H1 (cell line): Measurements from ENCODE around the gene ALOX15. TPM values are rescaled to one million over a fixed set of nuclear protein-coding genes. Genes with fewer than 3 reads are reported as not detected.

Experiments used
- BCL11A ChIP-seq, 2 experiments: IDR thresholded peaks; one replicate each; pipeline ENCODE4 v1.6.1; 2011; ENCODE audit warnings: low read depth in 2 of 2, low read length in 2 of 2, mild to moderate bottlenecking in 2 of 2
- CHD2 ChIP-seq: IDR thresholded peaks from 2 replicates; pipeline ENCODE4 v1.6.1; 2012; ENCODE audit warnings: low read length, improper control_type of control experiment
- CREB1 ChIP-seq: IDR thresholded peaks from 2 replicates; pipeline ENCODE4 v1.6.1; 2012; ENCODE audit warnings: inconsistent platforms
- EZH2 ChIP-seq: fragments of 200-600 bp; sonication (generic); IDR thresholded peaks from 2 replicates; pipeline ENCODE4 v1.7.1; 2012; ENCODE audit warnings: low read depth, mild to moderate bottlenecking, moderate library complexity, low read length, inconsistent platforms; ENCODE audit not compliant: severe bottlenecking
- FOSL1 ChIP-seq: IDR thresholded peaks from 2 replicates; pipeline ENCODE4 v1.6.1; 2011; ENCODE audit warnings: mild to moderate bottlenecking, low read depth, low read length, moderate library complexity; ENCODE audit not compliant: insufficient read depth
- MAFK ChIP-seq: IDR thresholded peaks from 2 replicates; pipeline ENCODE4 v1.6.1; 2012; ENCODE audit warnings: low read depth, mild to moderate bottlenecking, improper control_type of control experiment, low read length
- POLR2AphosphoS5 ChIP-seq: IDR thresholded peaks from 2 replicates; pipeline ENCODE4 v1.6.1; 2011; ENCODE audit warnings: low read depth, low read length
- RFX5 ChIP-seq: IDR thresholded peaks from 2 replicates; pipeline ENCODE4 v1.6.1; 2011; ENCODE audit warnings: low read depth, low read length, improper control_type of control experiment, borderline replicate concordance
- SIN3A ChIP-seq, 2 experiments: IDR thresholded peaks in 1 of 2; conservative IDR thresholded peaks in 1 of 2; 2 replicates each; pipeline ENCODE4 v1.6.1; 2011 to 2012; ENCODE audit warnings: low read length in 2 of 2, improper control_type of control experiment in 1 of 2, low read depth in 1 of 2, mild to moderate bottlenecking in 1 of 2
- SIX5 ChIP-seq: IDR thresholded peaks from 2 replicates; pipeline ENCODE4 v1.6.1; 2011; ENCODE audit warnings: mild to moderate bottlenecking, low read depth, low read length
- polyA plus RNA-seq, 7 experiments: library from polyadenylated mRNA; depleted of rRNA in 3 of 7; stranded (reverse) in 5 of 7; unstranded in 2 of 7; fragments of >200 nt in 5 of 7; fragments of 200-250 nt in 2 of 7; gene quantifications; 1 replicate in 5 of 7; 2 replicates in 1 of 7; 4 replicates in 1 of 7; pipeline versions ENCODE4 v1.2.1 to v1.2.3, GENCODE V29; 2011 to 2013; ENCODE audit warnings: missing spikeins in 2 of 7, mixed read lengths in 2 of 7
- total RNA-seq: library from RNA; stranded (reverse); fragmentation: NEBNext Ultra II Directional; extraction: Animal tissue kit (Norgen Biotek cat#: 25700); gene quantifications from 2 replicates; pipeline ENCODE4 v1.2.1, GENCODE V29; 2021
- TF ChIP-seq, protein P1 (sequence below): fragments of 300-600 bp; sonication (generic); IDR thresholded peaks from 2 replicates; pipeline ENCODE4 v1.7.1; 2012; ENCODE audit warnings: low read length, moderate library complexity, mild to moderate bottlenecking, inconsistent platforms; ENCODE audit not compliant: insufficient replicate concordance

The ALOX15 gene
- total and polyA plus RNA-seq, 2 of the 8 experiments (the other 6 are each of a cell fraction or from before 2014, with no cell fraction given): 1.5 to 1.7 TPM

GRCh38 chr17:4590981-4591453, 50.5 kb downstream of the ALOX15 start (continued):
- TF ChIP-seq, protein P1, sequence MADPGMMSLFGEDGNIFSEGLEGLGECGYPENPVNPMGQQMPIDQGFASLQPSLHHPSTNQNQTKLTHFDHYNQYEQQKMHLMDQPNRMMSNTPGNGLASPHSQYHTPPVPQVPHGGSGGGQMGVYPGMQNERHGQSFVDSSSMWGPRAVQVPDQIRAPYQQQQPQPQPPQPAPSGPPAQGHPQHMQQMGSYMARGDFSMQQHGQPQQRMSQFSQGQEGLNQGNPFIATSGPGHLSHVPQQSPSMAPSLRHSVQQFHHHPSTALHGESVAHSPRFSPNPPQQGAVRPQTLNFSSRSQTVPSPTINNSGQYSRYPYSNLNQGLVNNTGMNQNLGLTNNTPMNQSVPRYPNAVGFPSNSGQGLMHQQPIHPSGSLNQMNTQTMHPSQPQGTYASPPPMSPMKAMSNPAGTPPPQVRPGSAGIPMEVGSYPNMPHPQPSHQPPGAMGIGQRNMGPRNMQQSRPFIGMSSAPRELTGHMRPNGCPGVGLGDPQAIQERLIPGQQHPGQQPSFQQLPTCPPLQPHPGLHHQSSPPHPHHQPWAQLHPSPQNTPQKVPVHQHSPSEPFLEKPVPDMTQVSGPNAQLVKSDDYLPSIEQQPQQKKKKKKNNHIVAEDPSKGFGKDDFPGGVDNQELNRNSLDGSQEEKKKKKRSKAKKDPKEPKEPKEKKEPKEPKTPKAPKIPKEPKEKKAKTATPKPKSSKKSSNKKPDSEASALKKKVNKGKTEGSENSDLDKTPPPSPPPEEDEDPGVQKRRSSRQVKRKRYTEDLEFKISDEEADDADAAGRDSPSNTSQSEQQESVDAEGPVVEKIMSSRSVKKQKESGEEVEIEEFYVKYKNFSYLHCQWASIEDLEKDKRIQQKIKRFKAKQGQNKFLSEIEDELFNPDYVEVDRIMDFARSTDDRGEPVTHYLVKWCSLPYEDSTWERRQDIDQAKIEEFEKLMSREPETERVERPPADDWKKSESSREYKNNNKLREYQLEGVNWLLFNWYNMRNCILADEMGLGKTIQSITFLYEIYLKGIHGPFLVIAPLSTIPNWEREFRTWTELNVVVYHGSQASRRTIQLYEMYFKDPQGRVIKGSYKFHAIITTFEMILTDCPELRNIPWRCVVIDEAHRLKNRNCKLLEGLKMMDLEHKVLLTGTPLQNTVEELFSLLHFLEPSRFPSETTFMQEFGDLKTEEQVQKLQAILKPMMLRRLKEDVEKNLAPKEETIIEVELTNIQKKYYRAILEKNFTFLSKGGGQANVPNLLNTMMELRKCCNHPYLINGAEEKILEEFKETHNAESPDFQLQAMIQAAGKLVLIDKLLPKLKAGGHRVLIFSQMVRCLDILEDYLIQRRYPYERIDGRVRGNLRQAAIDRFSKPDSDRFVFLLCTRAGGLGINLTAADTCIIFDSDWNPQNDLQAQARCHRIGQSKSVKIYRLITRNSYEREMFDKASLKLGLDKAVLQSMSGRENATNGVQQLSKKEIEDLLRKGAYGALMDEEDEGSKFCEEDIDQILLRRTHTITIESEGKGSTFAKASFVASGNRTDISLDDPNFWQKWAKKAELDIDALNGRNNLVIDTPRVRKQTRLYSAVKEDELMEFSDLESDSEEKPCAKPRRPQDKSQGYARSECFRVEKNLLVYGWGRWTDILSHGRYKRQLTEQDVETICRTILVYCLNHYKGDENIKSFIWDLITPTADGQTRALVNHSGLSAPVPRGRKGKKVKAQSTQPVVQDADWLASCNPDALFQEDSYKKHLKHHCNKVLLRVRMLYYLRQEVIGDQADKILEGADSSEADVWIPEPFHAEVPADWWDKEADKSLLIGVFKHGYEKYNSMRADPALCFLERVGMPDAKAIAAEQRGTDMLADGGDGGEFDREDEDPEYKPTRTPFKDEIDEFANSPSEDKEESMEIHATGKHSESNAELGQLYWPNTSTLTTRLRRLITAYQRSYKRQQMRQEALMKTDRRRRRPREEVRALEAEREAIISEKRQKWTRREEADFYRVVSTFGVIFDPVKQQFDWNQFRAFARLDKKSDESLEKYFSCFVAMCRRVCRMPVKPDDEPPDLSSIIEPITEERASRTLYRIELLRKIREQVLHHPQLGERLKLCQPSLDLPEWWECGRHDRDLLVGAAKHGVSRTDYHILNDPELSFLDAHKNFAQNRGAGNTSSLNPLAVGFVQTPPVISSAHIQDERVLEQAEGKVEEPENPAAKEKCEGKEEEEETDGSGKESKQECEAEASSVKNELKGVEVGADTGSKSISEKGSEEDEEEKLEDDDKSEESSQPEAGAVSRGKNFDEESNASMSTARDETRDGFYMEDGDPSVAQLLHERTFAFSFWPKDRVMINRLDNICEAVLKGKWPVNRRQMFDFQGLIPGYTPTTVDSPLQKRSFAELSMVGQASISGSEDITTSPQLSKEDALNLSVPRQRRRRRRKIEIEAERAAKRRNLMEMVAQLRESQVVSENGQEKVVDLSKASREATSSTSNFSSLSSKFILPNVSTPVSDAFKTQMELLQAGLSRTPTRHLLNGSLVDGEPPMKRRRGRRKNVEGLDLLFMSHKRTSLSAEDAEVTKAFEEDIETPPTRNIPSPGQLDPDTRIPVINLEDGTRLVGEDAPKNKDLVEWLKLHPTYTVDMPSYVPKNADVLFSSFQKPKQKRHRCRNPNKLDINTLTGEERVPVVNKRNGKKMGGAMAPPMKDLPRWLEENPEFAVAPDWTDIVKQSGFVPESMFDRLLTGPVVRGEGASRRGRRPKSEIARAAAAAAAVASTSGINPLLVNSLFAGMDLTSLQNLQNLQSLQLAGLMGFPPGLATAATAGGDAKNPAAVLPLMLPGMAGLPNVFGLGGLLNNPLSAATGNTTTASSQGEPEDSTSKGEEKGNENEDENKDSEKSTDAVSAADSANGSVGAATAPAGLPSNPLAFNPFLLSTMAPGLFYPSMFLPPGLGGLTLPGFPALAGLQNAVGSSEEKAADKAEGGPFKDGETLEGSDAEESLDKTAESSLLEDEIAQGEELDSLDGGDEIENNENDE: no peak
- TF ChIP-seq EZH2: no peak
- TF ChIP-seq MAFK: no peak
- TF ChIP-seq FOSL1: no peak
- no peak for TF ChIP-seq CHD2
- no peak for TF ChIP-seq BCL11A (IDR thresholded peaks at IDR 0.05; ENCODE audit: low read depth in 2 of 2, low read length in 2 of 2)
- no peak for TF ChIP-seq CREB1
- TF ChIP-seq SIX5: no peak
- TF ChIP-seq POLR2AphosphoS5: no peak
- no peak for TF ChIP-seq SIN3A (conservative IDR thresholded peaks at IDR 0.05 in 1 of 2, IDR thresholded peaks at IDR 0.05 in 1 of 2; ENCODE audit: low read depth in 1 of 2, low read length in 2 of 2)
- no peak for TF ChIP-seq RFX5
